ENCODE measurements around the gene ASB8. TPM values are rescaled to one million over a fixed set of nuclear protein-coding genes. Genes with fewer than 3 reads are reported as not detected.

ASB8 gene
- total and polyA plus RNA-seq, 2 of the 4 experiments (the other 2 are of a cell fraction): 22.9 to 26.7 TPM

- TF ChIP-seq FOS (IDR thresholded peaks at IDR 0.05; ENCODE audit: low read depth, low read length) (no peak), MAZ (IDR thresholded peaks at IDR 0.05; ENCODE audit: borderline replicate concordance, low read depth, low read length) (peak; percentile 24; the same call in 1 of the 2 replicates), CTCF (conservative IDR thresholded peaks at IDR 0.05; ENCODE audit: low read depth, low read length) (peak; percentile 37)
- no peaks in the 10 kb centered on the region; the same call in 1 of the 2 replicates for H3K9me1 ChIP-seq (ENCODE audit: insufficient read depth, low read length)
- H4K8ac ChIP-seq (ENCODE audit: low read depth in 2 of 2, low read length in 2 of 2): peak within 1 kb of the TSS; percentile 50 to 64; a peak in 2 of 4 replicates
- H3K4ac ChIP-seq (ENCODE audit: low read depth, low read length): no peak within 1 kb of the TSS
- no peaks in the 10 kb centered on the region for H3K79me1 ChIP-seq (ENCODE audit: low read depth in 1 of 2, low read length in 2 of 2)
- intact Hi-C loops (cut with micrococcal nuclease) (no loop called here), in situ Hi-C loops (cut with MboI; ENCODE audit: low sequenced_read_pairs) (no loop called here), dilution Hi-C loops (cut with HindIII; ENCODE audit: low sequenced_read_pairs, unreplicated experiment) (no loop called here)
- DNase-seq (peak; percentile 73), ATAC-seq (ENCODE audit: low read depth) (peak; percentile 86)
- H3K4me2 ChIP-seq (ENCODE audit: low read depth, low read length): peak within 1 kb of the TSS; percentile 89
- H4K91ac ChIP-seq (ENCODE audit: insufficient read depth, low read depth, low read length): no peak within 1 kb of the TSS
- peak within 1 kb of the TSS; percentile 2; the same call in 1 of the 2 replicates for H3K27ac ChIP-seq (ENCODE audit: insufficient read depth, low read length)
- WGBS, 2 experiments (ENCODE audit: extremely low coverage in 2 of 2, insufficient read length in 1 of 2): 3% methylated on average over 11 of the region's 61 CpGs; no CpG with 5 or more reads in 1 of the 2 experiments
- no peak within 1 kb of the TSS for H4K5ac ChIP-seq (ENCODE audit: low read depth, low read length)
- no peak within 1 kb of the TSS; the same call in 1 of the 2 replicates for H2AK5ac ChIP-seq (ENCODE audit: low read depth, low read length)
- no peak within 1 kb of the TSS for H2BK120ac ChIP-seq (ENCODE audit: low read depth, low read length)
- BruUV-seq (replicated peaks): no TSS peak
- no peak within 1 kb of the TSS for H2BK20ac ChIP-seq (ENCODE audit: low read depth, low read length)
- H3K36me3 ChIP-seq (ENCODE audit: control insufficient read depth, insufficient read depth, low read length): no peaks in the 10 kb centered on the region
- peaks cover 61% of the 10 kb centered on the region for H3K27me3 ChIP-seq (ENCODE audit: control insufficient read depth, insufficient read depth, low read length)
- peak within 1 kb of the TSS; percentile 41 for H3K9ac ChIP-seq (ENCODE audit: low read depth, low read length)
- CTCF ChIA-PET: interaction anchor here (0.9 to 1.3 kb wide), 6 partner anchors 9 to 90 kb away, joined by 3 to 7 read pairs (median 4); partner anchors contain the start of gene ASB8
- no peak within 1 kb of the TSS for H2BK5ac ChIP-seq (ENCODE audit: low read depth, low read length, poor library complexity, severe bottlenecking)
- 0 out of 2 replicates have a peak within 1 kb of the TSS, but pooled peaks have one; percentile 8 for H3K56ac ChIP-seq (ENCODE audit: extremely low read depth, insufficient read depth, low read length)
- H2AK9ac ChIP-seq (replicated peaks; ENCODE audit: low read depth, low read length, poor library complexity): peak within 1 kb of the TSS; percentile 56
- no peak within 1 kb of the TSS for H3K18ac ChIP-seq (ENCODE audit: low read depth, low read length)
- H4K20me1 ChIP-seq (ENCODE audit: insufficient read depth, low read length): no peaks in the 10 kb centered on the region
- no peak within 1 kb of the TSS; the same call in 2 of the 3 replicates for H2BK15ac ChIP-seq (ENCODE audit: low read depth, low read length)
- POLR2A ChIA-PET (ENCODE audit: unreplicated experiment): no interaction called here
- H3K23ac ChIP-seq (ENCODE audit: low read depth, low read length): no peak within 1 kb of the TSS; the same call in 1 of the 2 replicates
- H3K4me1 ChIP-seq (ENCODE audit: control insufficient read depth, insufficient read depth, low read length): peaks cover 3% of the 10 kb centered on the region; the same call in 1 of the 2 replicates
- peak within 1 kb of the TSS; percentile 89 for H2AFZ ChIP-seq (replicated peaks; ENCODE audit: low read length, poor library complexity)
- no peaks in the 10 kb centered on the region for H3K9me3 ChIP-seq (ENCODE audit: control insufficient read depth, insufficient read depth, low read length)
- peak within 1 kb of the TSS; percentile 1; the same call in 1 of the 2 replicates for H3K14ac ChIP-seq (replicated peaks; ENCODE audit: low read depth, low read length)
- peak within 1 kb of the TSS; percentile 51 for H3K4me3 ChIP-seq (ENCODE audit: insufficient read depth, low read depth, low read length)
Measured at GRCh38 chr12:48183091-48183875, 26.0 kb upstream of the ASB8 start, which contains the start of gene CCDC184. CCDC184 (plus strand) TSS chr12:48183644; CDS start chr12:48184123, 479 bp downstream.

Data from IMR-90 (cell line).